Amniotic stem cell (primary cell): ENCODE data around the gene HOXB3.
"Not testable (repeated sequence)": the region's sequence is repeated elsewhere in the genome, so short reads cannot be mapped to it uniquely, and the experiment has no call there.

Experiments
- DNase-seq: peaks from one replicate; lab custom pipeline; 2025; lab: John Stamatoyannopoulos, UW

The HOXB3 gene

DNA sequence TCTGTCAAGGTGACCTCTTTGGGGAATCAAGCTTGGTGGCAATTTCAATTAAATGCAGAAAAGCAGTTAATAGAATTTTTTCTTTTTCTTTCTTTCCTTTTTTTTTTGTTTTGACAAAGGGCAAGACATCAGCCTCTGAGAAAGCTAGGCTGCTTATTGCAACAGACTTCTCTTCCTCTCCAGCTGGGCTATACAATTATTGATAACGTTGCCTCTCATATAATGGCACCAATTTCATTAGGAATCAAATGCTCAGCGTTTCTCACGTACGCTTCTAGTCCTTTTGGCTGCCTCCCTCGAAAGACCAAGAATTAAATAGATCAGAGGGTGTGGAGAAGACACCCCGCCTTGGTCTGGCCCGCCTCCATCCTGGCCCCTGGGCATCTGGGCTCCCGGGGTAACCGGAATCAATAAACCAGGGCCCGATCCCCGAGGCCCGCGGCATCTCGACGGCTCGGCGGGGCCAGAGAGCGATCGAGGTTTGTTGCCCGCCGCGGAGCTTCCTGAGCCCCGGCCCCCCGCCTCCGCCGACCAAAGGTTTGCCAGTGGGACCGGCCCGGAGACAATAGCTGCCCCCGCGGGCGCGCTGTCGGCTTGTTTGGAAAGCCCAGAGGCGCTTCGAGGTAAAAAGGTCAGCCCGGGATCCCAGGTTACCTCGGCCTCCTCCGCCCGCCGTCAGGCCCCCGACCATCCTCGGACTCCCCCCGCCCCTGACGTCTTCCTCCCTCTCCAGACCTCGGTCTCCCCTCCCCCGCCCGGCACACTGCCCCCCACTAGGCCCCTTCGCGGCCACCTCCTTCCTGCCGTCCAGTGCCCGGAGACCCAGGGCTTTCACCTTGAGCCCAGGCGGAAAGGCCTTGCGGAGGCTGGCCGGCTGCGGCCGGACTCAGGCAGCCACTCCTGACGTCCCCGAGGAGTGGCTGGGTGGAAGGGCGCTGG is 63.2 kb downstream of the HOXB3 start:
- DNase-seq: no peak

- DNase-seq: no peak
These were observed 67.0 kb downstream of the HOXB3 start for GRCh38 chr17:48523010-48523409.

GRCh38 chr17:48522031-48522653 is 67.9 kb downstream of the HOXB3 start:
- DNase-seq: no peak

DNA sequence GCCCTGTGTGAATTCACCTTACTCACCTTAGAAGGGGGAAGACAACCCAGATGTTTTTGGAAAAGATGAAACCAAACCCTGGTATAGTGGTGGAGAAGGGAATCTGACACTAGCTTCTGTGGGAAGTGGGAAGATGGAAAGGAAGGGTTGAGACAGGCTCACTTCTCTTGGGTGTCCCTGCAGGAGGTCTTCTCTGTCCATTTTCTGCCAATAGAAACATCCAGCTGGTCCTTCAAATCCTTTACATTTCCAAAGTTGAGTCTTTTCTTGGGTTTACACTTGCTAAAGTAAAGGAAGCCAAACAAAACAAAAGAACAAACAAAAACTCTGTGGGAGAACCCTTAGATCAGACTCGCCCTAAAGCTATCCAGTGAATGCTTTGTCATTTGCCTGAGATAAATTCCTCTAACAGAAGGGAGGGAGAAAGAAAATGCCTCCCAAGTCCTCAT is 69.4 kb downstream of the HOXB3 start:
- no peak for DNase-seq

DNA sequence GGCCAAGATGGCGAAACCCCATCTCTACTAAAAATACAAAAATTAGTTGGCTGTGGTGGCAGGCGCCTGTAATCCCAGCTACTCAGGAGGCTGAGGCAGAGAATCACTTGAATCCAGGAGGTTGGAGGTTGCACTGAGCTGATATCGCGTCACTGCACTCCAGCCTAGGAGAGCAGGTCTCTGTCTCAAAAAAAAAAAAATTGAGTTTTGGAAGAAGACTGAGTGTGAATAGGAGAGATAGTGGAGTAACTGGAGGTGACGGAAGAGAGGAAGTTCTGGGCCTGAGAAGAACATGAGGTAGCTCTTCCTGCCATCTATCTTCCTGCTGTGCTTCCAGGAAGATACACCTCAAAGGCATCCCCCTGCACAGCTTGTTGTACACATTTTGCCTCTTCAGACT is 70.6 kb downstream of the HOXB3 start:
- no peak for DNase-seq

DNA sequence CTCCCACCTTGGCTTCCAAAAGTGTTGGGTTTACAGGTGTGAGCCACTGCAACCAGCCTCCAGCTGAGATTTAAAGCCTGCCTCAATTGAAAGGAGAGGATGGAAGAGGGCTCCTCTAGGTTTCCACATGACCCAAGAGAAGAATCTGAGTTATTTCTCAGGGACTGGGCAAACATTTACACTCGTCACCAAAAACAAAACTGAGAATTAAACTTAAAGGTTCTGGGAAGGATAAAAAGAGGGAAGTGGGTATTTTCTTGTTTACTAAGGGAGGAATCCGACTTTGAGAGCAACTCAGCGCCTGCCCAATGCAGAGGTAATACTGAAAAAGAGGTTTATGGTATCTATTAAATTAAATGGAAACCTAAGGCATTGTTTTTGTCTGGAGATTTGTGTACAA is 72.6 kb downstream of the HOXB3 start:
- no peak for DNase-seq

DNA sequence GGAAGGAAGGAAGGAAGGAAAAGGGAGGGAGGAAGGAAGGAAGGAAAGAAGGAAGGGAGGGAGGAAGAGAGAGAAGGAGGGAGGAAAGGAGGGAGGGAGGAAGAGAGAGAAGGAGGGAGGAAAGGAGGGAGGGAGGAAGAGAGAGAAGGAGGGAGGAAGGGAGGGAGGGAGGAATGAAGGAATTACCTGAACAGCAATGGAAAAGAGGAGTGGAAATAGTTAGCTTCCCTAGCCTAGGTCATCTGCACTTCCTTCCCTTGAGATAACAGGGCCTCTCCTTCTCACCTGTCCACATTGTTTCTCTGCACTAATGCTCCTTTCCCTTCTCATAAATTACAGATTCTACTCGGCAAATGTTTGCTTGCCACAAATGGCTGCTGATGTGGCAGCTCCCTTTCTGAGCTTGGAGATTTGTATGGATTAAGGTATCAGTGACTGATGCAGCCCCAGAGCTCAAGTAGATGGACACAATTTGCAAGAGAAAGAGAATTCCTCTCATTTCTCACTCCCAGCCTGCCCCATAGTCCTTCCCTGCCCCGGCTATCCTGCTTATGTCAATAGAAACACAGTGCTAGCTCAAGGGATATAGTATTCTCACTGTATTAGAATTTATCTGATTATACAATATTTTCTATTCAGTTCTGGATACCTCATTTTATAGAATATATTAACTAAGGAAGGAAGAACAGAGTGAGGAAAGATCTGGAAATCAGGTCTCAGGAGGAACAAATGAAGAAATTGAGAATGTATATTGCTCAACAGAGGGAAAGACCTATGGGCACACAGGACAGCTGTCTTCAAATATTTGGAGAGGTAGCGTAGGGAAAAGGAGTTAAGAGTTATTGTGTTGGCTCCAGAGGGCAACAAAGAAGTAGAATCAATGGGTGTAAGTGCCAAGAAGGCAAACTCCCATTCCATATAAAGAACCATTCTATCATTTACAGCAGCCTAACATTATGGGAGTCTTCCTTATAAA is 73.8 kb downstream of the HOXB3 start:
- DNase-seq: no peak

DNA sequence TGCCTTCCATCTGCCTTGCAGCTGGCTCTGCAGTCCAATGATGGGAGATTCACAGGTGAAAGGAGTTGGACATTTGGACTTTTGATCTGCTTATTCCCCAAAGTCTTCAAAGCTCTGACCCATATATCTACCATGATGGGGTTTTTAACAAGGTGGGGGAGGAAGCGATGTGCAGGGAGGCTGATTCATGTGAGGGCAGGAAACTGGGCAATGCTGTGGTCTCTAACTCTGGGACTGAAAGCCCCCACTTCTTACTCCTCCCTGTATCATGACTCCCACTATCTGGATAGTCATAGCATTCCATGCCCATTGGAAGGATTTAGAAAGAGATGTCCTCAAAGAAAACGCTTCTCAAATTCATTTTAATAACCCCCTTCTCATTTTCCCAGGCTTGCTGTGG is 75.6 kb downstream of the HOXB3 start:
- no peak for DNase-seq

DNA sequence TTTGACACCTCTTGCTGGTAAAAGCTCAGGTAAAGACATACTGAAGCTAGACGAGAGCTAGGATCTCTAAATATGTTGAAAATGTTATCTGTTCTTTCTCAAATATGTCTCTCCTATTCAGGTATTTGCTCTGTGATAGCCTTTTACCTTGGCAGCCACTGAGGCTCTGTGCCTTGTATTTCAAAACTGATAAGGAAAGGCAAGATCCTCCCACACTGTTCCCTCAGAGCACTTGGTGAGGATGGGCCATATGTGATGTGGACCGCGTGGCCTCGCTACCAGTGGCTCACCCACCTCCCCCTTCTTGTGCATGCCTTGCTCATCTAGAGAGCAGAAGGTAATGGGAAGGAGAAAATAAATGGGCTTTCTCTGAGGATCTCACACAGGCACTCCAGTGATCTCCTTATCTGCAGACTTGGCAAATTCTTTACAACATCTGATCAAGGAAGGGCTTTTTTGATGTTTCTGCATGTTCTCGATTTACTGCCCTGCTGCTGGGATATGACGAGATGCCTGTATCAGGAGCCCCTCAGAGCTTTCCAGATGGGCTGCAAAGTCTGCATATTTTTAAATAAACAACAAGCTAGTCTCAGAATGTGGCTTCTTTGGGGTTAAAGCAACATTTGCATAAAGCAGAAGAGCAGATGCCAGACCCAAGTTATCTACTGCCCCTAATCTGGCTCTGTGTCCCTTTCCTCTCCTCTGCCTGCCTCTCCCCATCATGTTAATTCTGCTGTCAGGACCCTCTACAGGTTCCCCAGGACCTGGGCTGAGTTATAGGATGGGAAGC is 76.2 kb downstream of the HOXB3 start:
- DNase-seq: no peak

- no peak for DNase-seq
These were observed 76.9 kb downstream of the HOXB3 start for GRCh38 chr17:48513097-48513496.

DNA sequence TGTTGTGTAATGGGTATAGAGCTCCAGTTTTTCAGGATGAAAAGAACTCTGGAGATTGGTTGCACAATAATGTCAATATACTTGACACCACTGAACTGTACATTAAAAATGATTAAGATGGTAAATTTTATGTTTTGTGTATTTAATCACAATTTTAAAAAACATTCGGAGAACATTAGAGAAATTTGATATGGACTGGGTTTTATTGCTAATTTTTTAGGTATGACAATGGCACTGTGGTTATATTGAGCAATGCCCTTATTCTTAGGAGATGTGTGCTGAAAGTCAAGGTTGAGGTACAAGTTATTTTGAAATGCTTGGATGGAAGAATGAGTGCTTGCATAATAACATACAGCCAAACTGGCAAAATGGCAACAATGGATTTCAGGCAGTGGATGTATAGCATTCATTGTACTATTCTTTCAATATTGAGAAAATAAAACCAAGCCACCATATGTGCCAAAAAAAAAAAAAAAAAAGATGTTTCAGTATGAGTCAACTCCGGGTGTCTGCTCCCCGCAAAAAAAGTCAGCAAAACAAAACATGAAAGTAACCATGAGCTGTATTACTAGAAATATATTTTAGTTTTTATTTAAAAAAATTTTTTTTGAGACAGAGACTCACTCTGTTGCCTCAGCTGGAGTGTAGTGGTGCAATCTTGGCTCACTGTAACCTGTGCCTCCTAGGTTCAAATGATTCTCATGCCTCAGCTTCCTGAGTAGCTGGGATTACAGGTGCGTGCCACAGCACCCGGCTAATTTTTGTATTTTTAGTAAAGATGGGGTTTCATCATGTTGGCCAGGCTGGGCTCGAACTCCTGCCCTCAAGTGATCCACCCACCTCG is 79.1 kb downstream of the HOXB3 start:
- DNase-seq: no peak

GRCh38 chr17:48510381-48510760 is 79.7 kb downstream of the HOXB3 start:
- no peak for DNase-seq

GRCh38 chr17:48509708-48510107 is 80.3 kb downstream of the HOXB3 start:
- not testable (repeated sequence) for DNase-seq

DNA sequence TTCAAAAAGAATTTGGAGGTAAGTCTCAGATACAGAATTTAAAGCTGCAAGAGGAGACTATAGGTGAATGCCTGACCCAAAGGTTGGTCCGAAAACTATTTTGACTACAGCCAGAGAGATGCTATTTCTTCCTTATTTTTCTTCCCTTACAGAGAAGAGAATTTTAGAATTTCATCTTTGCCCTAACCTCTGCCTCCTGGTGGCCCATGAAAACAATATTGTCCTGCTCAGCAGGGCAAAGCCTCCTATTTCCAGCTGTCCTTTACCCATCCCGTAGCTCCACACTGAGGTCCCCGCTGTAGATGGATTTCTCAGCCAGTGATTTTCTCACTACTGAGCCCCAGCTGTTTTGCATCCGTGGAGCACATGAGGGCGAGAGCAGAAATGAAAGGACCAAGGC is 83.8 kb downstream of the HOXB3 start:
- DNase-seq: no peak

GRCh38 chr17:48505788-48506187 is 84.3 kb downstream of the HOXB3 start:
- no peak for DNase-seq

DNA sequence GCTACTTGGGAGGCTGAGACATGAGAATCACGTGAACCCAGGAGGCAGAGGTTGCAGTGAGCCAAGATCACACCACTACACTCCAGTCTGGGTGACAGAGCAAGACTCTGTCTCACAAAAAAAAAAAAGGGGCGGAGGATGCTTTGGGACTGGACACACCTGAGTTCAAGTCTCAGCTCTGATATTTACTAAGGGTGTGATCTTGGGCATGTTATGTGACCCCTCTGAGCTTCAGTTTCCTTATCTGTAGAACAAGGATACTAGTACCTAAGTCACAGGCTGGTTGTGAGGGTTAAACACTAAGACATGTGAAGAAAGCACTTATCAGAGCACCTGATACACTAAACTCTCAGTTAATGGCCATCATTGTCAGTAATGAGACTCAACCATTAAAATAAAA is 85.1 kb downstream of the HOXB3 start:
- no peak for DNase-seq

- DNase-seq: no peak
These were observed 86.3 kb downstream of the HOXB3 start for GRCh38 chr17:48503747-48504146.

GRCh38 chr17:48502901-48503300 is 87.1 kb downstream of the HOXB3 start:
- no peak for DNase-seq

DNA sequence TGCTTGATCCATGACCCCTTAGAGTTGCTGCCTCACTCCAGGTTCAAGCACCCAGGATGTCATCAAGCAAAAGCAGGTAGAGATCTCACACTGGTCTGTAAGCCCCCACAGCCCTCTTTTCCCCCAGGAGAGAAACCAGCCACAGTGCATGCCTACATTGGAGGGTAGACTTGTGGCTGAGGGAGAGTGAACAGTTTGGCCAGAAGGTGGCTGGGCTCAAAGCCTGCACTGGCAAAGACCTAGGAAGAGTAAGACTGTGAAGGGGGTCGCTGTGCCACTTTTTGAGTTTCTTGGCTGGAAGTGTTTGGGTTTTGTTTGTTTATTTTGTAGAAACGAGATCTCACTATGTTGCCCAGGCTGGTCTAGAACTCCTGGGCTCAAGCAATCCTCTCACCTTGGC is 87.7 kb downstream of the HOXB3 start:
- no peak for DNase-seq
